DMS 273 treated with DMSO at 0.1 percent for 48 hours (cell line): ENCODE measurements around the gene F7.
"Not testable (repeated sequence)": the region's sequence is repeated elsewhere in the genome, so short reads cannot be mapped to it uniquely, and the experiment has no call there.

Experiments
- DNase-seq: peaks from one replicate; lab custom pipeline; 2025; lab: John Stamatoyannopoulos, UW

F7 gene

DNA sequence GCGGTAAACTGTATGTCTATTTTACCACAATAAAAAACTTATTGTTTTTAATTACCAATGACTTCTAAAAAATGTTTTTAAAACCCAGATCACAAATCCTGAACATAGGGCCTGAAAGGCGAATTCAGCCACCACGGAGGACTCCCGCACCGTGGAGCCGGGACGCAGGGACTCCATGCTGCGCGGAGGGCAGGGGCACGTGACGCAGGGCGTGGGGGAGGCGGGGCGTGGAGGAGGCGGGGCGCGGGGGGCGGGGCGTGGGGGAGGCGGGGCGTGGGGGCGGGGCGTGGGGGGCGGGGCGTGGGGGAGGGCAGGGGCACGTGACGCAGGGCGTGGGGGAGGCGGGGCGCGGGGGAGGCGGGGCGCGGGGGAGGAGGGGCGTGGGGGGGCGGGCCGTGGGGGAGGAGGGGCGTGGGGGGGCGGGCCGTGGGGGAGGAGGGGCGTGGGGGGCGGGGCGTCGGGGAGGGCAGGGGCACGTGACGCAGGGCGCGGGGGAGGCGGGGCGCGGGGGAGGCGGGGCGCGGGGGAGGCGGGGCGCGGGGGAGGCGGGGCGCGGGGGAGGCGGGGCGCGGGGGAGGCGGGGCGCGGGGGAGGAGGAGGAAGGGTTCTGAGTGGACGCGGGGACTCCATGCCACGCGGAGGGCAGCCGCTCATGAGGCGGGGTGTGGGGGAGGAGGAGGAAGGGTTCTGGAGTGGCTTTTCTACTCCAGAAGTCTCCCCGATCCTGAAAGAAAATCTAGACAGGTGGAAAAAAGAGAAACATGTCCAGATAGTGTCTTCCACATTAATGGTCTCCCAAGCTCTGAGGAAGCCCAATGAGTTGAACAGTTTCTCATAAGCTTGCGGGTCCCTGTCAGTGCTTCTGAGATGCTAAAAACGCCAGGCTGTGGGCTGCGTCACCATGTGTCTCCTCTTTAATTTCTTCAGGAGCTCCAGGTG lies 48.5 kb downstream of the F7 start:
- DNase-seq: no peak

DNA sequence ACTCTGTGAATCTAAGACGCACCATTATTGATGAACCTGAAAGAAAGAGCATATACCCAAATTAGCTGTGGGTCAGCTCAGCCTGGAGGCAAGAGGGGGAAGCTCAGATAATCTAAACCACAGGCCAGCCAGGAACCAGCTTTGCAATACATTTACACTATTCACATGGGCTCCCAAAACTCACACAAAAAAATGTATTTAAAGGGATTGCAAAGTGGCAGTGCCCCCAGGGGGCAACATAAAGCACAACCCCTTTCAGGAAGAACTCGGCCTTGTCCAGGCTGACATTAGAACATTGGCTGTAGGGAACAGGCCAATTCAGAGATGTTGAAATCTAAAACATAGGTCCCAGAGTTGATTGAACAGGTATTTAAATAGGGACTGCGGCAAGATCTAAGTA lies 49.6 kb downstream of the F7 start:
- no peak for DNase-seq

DNA sequence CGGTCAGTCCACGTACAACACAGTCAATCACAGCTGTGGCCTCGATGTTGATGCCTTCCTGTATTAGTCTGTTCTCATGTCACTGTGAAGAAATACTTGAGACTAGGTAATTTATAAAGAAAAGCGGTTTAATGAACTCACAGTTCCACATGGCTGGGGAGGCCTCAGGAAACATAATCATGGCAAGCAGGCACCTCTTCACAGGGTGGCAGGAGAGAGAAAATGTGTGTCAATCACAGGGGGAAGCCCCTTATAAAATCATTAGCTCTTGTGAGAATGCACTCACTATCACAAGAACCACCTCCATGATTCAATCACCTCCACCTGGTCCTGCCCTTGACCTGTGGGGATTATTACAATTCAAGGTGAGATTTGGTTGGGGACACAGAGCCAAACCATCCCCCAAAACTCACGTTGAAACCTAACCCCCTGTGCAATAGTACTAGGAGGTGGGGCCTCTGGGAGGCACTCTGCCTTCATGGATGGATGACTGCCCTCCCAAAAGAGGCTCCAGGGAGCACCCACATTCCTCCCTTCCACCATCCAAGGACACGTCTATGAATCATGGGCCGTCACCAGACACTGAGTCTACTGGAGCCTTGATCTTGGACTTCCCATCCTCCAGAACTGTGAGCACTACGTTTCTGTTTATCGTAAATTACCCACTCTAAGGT lies 50.5 kb downstream of the F7 start:
- DNase-seq: no peak

GRCh38 chr13:113157206-113157928 lies 51.8 kb downstream of the F7 start:
- no peak for DNase-seq

DNA sequence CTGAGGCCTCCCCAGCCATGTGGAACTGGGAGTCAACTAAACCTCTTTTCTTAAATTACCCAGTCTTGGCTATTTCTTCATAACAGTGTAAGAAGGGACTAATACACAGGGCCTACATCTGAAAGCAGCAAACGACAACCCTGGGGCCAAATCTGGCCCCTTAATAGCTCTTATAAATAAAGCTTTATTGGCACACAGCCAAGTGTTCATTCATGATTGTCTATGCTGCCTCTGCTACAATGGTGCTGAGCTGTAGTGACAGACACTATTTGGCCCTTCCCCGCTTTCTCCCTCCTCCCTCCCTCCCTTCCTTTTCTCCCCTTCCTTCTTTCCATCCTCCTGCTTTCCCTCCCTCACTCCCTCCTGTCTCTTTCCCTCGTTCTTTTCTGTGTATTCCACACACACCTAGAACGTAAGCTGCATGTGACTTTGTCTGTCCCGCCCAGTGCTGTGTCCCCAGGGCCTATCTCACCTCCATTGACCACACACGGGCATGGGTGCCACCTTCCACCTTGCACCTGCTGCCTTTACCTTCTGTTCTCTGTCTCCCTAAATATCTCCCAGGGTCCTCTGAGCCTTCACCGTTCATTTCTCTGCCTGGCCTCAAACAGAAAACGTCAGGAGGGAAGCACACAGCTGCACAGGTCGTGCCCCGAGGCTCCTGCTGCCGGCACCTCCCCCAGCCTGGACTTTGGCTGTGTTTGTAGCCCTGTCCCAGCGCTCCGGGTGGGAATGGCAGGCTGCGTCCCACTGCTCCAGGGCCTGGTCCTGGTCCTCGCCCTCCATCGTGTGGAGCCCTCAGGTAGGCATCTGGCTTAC lies 52.5 kb downstream of the F7 start, which contains the start of gene PROZ:
Gene PROZ, plus strand, starts transcription at position 720 of the 819 bp plus-strand sequence. Its CDS starts 13 bp downstream, at position 733.
- no peak for DNase-seq

GRCh38 chr13:113158946-113159345 lies 53.4 kb downstream of the F7 start:
- DNase-seq: no peak

DNA sequence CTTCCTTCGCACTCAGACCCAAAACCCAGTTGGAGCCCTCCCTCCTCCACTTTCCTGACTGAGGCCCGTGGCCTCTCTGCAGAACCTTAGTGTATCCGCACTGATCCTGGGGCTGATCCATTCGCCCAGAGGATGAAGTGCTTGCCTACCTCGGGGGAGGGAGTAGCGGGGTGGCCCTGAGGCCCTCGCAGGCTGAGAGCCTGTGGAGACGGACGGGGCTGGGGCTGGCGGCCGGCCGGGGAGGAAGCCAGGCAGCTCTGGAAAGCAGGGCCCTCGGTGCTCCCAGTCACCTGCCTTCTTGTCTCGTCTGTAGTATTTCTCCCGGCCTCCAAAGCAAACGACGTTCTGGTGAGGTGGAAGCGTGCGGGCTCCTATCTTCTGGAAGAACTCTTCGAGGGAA lies 54.1 kb downstream of the F7 start:
- DNase-seq: no peak

DNA sequence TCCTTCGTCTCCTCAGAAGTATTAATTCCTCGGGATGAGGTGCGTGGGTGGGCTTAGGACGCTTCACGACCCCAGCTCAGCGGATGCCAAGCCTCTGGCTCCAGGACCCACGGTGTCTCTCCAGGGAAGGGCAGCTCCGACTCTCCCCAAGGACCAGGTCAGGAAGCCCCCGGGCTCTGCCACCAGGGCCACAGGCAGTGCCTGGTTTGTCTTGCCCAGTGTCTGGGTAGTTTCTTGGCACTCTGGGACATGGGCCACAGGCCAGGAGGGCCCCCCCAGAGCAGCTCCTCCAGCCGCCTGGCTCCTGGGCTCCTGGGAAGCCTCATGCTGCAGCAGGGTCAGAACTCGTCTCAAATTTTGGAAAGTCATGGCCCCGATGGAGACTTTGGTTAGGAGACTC lies 55.4 kb downstream of the F7 start:
- no peak for DNase-seq

- DNase-seq: no peak
These were observed 55.8 kb downstream of the F7 start for GRCh38 chr13:113161433-113161832.

DNA sequence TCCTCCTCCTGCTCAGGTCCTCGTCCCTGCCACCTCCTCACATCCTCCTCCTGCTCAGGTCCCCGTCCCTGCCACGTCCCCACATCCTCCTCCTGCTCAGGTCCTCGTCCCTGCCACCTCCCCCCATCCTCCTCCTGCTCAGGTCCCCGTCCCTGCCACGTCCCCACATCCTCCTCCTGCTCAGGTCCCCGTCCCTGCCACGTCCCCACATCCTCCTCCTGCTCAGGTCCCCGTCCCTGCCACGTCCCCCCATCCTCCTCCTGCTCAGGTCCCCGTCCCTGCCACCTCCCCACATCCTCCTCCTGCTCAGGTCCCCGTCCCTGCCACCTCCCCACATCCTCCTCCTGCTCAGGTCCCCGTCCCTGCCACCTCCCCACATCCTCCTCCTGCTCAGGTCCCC lies 56.4 kb downstream of the F7 start:
- not testable (repeated sequence) for DNase-seq

DNA sequence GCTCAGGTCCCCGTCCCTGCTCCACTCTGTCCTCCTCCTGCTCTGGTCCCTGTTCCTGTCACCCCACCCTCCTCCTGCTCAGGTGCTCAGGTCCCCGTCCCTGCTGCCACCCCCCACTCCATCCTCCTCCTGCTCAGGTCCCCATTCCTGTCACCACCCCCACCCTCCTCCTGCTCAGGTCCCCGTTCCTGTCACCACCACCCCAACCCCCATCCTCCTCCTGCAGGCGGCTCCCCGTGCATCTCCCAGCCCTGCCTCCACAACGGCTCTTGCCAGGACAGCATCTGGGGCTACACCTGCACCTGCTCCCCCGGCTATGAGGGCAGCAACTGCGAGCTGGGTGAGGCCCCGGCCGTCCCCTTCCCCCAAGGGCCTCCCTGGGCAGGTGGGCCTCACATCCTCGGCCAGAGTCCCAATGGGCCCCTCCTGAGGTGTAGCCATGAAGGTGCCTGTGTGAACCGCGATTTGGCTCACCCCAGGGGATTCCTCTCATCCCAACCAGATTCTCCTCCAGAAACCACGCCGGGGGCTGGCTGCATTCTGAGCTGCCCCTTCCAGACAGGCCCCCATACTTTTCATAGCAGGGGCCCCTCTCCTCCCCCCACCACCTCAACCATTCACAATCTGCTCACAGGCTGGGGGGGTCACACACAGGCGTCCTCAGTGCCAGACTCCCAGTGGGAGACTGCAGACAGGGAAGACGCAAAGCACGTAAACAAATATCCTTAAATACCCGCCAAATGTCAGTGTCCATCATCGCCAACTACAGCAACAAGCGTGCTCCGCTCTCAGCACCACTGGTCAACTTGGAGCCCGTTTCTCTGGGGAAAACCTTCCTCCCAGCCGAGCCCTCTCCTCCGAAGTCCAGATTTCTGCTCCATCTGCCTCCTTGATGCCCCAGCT lies 57.4 kb downstream of the F7 start:
- no peak for DNase-seq

DNA sequence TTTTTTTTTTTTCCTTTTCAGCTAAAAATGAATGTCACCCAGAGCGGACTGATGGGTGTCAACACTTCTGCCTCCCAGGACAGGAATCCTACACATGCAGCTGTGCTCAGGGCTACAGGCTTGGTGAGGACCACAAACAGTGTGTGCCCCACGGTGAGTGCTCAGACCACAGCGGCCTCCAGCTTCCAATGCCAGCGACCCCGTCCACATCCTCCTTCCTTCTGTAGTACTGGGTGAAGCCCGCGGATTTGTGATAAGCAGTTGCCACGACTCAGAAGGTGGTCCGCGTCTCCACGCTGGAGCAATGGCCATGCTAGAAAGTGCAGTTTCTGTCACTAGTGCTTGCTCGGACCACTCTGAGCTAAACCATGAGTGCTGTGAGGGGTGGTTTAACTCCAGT lies 58.9 kb downstream of the F7 start:
- DNase-seq: no peak

DNA sequence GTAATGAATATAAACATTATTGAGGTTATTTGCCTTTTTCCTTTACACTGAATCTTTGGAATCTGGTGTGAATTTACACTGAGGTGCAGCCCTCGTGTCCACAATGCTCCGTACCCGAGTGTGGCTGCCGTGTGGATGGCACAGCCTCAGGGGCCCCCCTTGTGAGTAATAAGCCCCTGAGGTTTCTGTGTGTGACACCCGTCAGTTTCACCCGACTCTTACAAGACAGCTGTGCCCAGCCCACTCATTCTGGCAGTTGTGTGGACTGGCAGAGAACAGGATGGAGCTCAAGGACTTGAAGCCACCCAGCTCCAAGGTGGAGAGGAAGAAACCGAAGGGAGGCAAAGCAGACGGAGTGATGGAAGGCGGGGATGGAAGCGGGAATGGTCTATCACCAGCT lies 60.7 kb downstream of the F7 start:
- DNase-seq: no peak

DNA sequence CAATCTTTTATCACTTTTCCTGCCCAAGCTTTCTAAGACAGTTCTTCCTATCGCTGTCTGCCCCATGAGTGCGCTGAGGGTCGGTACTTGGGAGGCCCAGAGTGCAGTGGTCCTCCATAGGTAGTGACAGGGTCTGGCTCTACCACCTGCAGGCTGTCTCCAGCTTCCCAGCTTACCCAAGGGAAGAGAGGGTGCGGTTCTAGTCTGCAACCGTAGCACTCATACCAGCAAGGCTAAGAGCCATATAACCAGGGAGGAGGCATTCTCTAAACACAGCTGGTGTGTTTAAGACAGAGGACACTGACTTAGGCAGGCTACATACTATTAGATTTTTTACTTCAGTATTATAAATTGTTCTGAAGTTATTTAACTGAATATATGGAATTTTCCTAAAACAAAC lies 61.1 kb downstream of the F7 start:
- no peak for DNase-seq

GRCh38 chr13:113167155-113167554 lies 61.6 kb downstream of the F7 start:
- DNase-seq: no peak

DNA sequence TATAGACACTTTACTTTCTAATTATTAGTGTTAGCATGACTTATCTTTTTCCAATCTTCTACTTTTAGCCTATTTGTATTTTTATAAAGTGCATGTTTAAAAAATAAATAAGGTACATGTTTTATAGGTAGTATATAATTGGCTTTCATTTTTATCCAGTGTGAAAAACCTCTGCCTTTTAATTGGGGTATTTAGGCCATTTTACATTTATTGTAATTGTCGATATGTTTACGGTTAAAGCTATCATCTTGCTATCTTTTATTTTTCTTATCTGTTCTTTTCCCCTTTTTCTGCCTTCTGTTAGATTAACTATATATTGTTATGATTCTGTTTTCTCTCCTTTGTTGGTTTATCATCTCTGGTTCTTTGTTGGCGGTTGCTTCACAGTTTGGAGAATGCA lies 62.0 kb downstream of the F7 start:
- no peak for DNase-seq

DNA sequence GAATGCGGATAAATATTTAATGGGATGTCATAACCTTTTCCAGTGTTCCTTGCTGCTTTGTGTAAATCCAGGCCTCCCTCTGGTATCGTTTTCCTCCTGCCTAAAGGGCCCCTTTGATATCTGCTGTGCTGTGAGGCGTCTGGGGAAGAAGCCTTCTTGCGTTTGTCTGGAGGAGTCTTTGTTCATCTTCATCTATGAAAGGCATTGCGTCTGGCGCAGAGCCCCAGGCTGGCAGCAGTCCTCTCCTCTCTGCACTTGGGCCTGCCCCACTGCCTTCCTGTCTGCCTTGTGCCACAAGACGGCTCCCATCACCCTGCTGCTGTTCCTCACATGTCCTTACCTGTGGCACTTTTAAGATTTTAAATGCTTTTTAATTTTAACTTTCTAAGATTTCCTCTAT lies 62.6 kb downstream of the F7 start:
- DNase-seq: no peak

- DNase-seq: no peak
These were observed 64.0 kb downstream of the F7 start for GRCh38 chr13:113169277-113170272.
